Choroid plexus epithelial cell (primary cell): ENCODE results near the gene RNF215.

Source experiments
- DNase-seq: peaks from one replicate; pipeline ENCODE4 v3.0.0-alpha.2; 2010; ENCODE audit warnings: low read depth
- H3K4me3 ChIP-seq: 2 replicates; pipeline ENCODE4 v1.5.1; 2011; ENCODE audit warnings: low read depth, mild to moderate bottlenecking, control low read depth, low read length, moderate library complexity
- CTCF ChIP-seq: conservative IDR thresholded peaks from 2 replicates; pipeline ENCODE4 v1.5.1; 2011; ENCODE audit warnings: low read depth, mild to moderate bottlenecking, control low read depth, inconsistent platforms, low read length, moderate library complexity

Gene RNF215

GRCh38 chr22:30358541-30358940 is 28.7 kb downstream of the RNF215 start:
- no peak for TF ChIP-seq CTCF
- no peak overlapping the region for H3K4me3 ChIP-seq
- no peak for DNase-seq

DNA sequence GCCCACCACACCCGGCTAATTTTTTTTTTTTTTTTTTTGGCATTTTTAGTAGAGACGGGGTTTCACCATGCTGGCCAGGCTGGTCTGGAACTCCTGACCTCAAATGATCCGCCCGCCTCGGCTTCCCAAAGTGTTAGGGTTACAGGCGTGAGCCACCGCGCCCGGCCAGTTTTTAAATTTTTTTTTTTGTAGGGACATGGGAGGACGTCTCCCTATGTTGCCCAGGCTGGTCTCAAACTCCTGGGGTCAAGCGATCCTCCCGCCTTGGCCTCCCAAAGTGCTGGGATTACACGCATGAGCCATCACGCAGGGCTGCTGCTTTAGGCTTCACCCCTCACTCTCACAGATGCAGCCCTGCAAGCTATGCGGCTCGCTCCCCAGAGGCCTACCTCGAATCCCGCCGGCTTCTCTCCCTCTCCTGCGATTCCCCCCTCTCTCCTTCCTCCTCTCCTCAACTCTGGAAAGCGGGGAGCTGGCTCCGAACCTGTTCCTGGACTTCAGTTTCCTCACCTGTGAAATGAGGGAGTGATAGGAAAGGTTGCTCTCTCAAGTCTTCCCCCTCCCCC is 29.5 kb downstream of the RNF215 start:
- H3K4me3 ChIP-seq, result peak overlapping the region; percentile 98
- DNase-seq, result no peak
- no peak for TF ChIP-seq CTCF

DNA sequence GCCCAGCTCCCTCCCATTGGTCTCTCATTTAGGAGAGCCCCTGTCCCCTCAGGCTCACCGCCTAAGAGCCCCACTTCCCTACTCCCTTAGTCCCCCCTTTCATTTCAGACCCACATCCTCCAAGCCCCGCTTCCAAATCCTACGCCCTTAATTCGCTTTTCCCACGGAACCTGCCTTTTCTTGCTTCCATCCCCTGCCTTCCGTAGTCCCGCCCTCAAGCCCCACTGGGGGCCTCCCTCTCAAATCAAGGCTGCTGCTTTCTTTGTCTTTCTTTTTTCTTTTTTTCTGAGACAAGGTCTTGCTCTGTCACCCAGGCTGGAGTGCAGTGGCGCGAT is 30.0 kb downstream of the RNF215 start:
- peak overlapping the region; percentile 98 for H3K4me3 ChIP-seq
- DNase-seq, result peak; percentile 17
- no peak for TF ChIP-seq CTCF

DNA sequence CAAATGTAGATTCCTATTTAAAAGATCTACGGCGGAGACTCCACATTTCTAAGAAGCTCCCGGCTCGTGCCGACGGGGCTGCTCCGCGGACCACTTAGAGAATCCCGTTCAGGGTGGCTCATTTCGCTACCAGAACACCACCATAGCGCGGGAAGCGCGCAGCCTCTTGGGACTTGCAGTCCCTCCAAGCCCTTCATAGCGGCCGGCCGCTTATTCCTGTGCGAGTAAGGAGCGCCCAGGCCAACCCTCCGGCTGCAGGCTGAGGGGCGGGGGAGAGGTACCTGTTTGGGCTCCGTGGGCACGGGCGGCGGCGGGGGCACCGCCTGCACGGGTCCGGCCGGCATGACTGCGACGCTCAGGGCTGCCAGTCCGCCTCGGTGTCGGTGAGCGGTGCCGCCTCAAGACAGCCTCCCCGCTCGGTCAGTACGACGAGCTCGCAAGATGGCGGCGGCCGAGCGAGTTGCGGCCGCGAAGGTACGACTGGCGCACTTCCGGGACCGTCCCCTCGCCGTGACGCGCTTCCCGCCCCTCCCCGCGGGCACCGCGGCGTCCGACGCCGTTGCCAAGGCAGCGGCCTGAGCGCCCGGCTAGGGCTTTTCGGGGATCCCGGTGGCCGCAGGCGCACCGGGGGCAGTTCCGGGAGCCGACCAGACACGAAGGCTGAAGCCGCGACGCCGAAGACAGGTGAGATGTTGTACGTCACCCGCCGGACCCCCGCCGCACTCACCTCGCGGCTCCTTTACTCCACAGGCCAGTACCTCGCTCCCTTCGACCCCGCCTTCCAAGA is 30.6 kb downstream of the RNF215 start, which contains the start of the genes CCDC157 and SF3A1:
TSS of gene CCDC157 (plus strand) at position 559 of the 787 bp plus-strand sequence. CDS start 8,994 bp downstream, outside the sequence.
TSS of gene SF3A1 (minus strand) at position 446 of the 787 bp plus-strand sequence. CDS start at position 344, 102 bp downstream.
- H3K4me3 ChIP-seq, result peak within 1 kb of the TSS; percentile 98
- TF ChIP-seq CTCF, result no peak
- peak; percentile 95 for DNase-seq

GRCh38 chr22:30354644-30355043 is 32.6 kb downstream of the RNF215 start:
- TF ChIP-seq CTCF, result no peak
- H3K4me3 ChIP-seq, result no peak overlapping the region
- DNase-seq, result no peak

- TF ChIP-seq CTCF, result no peak
- no peak overlapping the region for H3K4me3 ChIP-seq
- no peak for DNase-seq
These were observed 36.0 kb downstream of the RNF215 start for GRCh38 chr22:30351226-30351625.

- no peak overlapping the region for H3K4me3 ChIP-seq
- no peak for TF ChIP-seq CTCF
- DNase-seq, result no peak
These were observed 38.4 kb downstream of the RNF215 start for GRCh38 chr22:30348809-30349208.
